ENCODE results near the gene CNTN6.
A peak's percentile ranks its signal among the peaks of the same experiment; 100 is the strongest.

- TF ChIP-seq CTCF (conservative IDR thresholded peaks at IDR 0.05 in 1 of 2, IDR thresholded peaks at IDR 0.05 in 1 of 2; ENCODE audit: low read depth in 1 of 2, low read length in 2 of 2) (peak; percentile 11 to 45), EZH2 (IDR thresholded peaks at IDR 0.05; ENCODE audit: low read length, missing control alignments) (no peak)
These were observed 5.7 kb upstream of the CNTN6 start for GRCh38 chr3:1087066-1087560.
